Mucosa of descending colon (tissue), 3 donors: ENCODE data around the gene SLC49A4. TPM values are rescaled to one million over a fixed set of nuclear protein-coding genes. Genes with fewer than 3 reads are reported as not detected.
"Not testable (repeated sequence)": the region's sequence is repeated elsewhere in the genome, so short reads cannot be mapped to it uniquely, and the experiment has no call there.

Experiments
- ATAC-seq: fragments of 200-7000 bp; cut with Tn5 transposase; one replicate; pipeline ENCODE4 v1.9.1; 2020; ENCODE audit warnings: mild to moderate bottlenecking, moderate library complexity
- DNase-seq, 3 donors: peaks; one replicate each; pipeline ENCODE4 v3.0.0-alpha.2; 2020
- H3K36me3 ChIP-seq: fragments of 200-600 bp; one replicate; pipeline ENCODE4 v1.8.0; 2021; ENCODE audit warnings: low read depth, mild to moderate bottlenecking
- H3K4me1 ChIP-seq: fragments of 200-600 bp; one replicate; pipeline ENCODE4 v1.8.0; 2021; ENCODE audit warnings: low read depth, mild to moderate bottlenecking
- H3K4me3 ChIP-seq: fragments of 200-600 bp; one replicate; pipeline ENCODE4 v1.8.0; 2021; ENCODE audit warnings: mild to moderate bottlenecking
- H3K9me3 ChIP-seq: fragments of 200-600 bp; one replicate; pipeline ENCODE4 v1.8.0; 2021; ENCODE audit warnings: mild to moderate bottlenecking
- CTCF ChIP-seq: fragments of 200-600 bp; IDR thresholded peaks from one replicate; pipeline ENCODE4 v1.8.0; 2022; ENCODE audit warnings: antibody characterized with exemption, mild to moderate bottlenecking
- intact Hi-C, 2 donors: fragments of 100-400 bp; cut with DNase I in 1 of 2; cut with micrococcal nuclease in 1 of 2; formaldehyde crosslinking; loops; one replicate each; pipeline versions ENCODE4 v1.11.0 to v1.11.1; 2022; cut with DNase I, micrococcal nuclease
- long read RNA-seq, 2 donors: library from polyadenylated mRNA; unstranded; transcript quantifications; one replicate each; pipeline ENCODE4 v2.0.0, GENCODE V29; 2019 to 2021
- total RNA-seq, 3 donors: library from RNA; stranded (reverse); fragmentation: NEBNext Ultra II Directional in 2 of 3; extraction: Animal tissue kit (Norgen Biotek cat#: 25700) in 2 of 3; gene quantifications; one replicate each; pipeline versions ENCODE4 v1.2.1 to v1.2.4, GENCODE V29; 2021 to 2023
- donor health status: DM: no; HTN: no; CAD: no; lungs with moderate emphysema.
- donor health status: DM: no; HTN: no; CAD: no.
- donor health status: DM: no; HTN: yes; CAD: no.

SLC49A4 gene, protein sequence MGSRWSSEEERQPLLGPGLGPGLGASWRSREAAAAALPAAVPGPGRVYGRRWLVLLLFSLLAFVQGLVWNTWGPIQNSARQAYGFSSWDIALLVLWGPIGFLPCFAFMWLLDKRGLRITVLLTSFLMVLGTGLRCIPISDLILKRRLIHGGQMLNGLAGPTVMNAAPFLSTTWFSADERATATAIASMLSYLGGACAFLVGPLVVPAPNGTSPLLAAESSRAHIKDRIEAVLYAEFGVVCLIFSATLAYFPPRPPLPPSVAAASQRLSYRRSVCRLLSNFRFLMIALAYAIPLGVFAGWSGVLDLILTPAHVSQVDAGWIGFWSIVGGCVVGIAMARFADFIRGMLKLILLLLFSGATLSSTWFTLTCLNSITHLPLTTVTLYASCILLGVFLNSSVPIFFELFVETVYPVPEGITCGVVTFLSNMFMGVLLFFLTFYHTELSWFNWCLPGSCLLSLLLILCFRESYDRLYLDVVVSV
- 10 to 100 TPM; 16.4 to 27.7 (median 22.9) TPM for total RNA-seq
- long read RNA-seq, donor 1, transcript DIRC2-201 (9 exons, 3,596 nt) = major isoform, 18 of 22 reads
- long read RNA-seq, donor 1, partial matches to known transcripts = 4 of 22 reads
- long read RNA-seq, donor 1, other reads (novel, unspliced or antisense) = 0 of 22 reads
- long read RNA-seq, donor 2, partial matches to known transcripts = 1 of 4 reads
- long read RNA-seq, donor 2, other reads (novel, unspliced or antisense) = 2 of 4 reads

DNA sequence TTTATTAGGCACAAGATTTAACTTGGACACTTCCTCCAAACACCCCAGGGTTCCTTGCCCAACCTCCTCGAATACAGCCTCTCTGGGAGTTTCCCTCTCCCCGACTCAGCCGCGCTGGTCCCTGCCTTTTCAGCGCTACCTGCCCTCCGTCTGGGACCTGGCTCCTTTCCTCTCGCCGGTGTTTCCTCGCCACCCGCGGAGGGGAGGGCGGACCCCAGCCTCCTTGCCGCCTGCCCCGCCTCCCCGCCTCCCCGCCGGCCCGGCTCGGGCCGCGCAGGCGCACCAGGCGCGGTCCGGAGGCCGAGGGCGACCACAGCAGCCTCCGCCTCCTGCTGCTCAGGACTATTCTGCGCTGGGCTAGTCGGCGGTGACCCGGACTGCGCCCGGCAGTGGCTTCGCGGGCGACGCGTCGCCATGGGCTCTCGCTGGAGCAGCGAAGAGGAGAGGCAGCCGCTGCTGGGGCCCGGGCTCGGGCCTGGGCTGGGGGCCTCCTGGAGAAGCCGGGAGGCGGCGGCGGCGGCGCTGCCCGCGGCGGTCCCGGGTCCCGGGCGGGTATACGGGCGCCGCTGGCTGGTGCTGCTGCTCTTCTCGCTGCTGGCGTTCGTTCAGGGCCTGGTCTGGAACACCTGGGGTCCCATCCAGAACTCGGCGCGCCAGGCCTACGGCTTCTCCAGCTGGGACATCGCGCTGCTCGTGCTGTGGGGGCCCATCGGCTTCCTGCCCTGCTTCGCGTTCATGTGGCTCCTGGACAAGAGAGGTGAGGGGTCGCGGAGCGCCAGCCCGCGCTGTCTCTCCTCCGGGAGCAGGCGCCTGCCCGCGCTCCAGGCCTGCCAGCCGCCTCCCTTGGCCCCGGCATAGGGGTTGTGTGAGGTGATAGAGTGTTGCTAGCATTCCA lies at the start of gene SLC49A4:
Gene SLC49A4 (plus strand): TSS at position 291 of the 895 bp plus-strand sequence. CDS start 124 bp downstream, at position 415.
- Histone ChIP-seq H3K4me3 (peak within 1 kb of the TSS; percentile 58), H3K9me3 (no peaks in the 10 kb centered on the region), H3K4me1 (peaks cover 9% of the 10 kb centered on the region), H3K36me3 (no peaks in the 10 kb centered on the region)
- ATAC-seq (peak; percentile 91), DNase-seq (peak; percentile 75 to 89 (median 88))
- TF ChIP-seq CTCF = no peak
- intact Hi-C loops = no loop called here

DNA sequence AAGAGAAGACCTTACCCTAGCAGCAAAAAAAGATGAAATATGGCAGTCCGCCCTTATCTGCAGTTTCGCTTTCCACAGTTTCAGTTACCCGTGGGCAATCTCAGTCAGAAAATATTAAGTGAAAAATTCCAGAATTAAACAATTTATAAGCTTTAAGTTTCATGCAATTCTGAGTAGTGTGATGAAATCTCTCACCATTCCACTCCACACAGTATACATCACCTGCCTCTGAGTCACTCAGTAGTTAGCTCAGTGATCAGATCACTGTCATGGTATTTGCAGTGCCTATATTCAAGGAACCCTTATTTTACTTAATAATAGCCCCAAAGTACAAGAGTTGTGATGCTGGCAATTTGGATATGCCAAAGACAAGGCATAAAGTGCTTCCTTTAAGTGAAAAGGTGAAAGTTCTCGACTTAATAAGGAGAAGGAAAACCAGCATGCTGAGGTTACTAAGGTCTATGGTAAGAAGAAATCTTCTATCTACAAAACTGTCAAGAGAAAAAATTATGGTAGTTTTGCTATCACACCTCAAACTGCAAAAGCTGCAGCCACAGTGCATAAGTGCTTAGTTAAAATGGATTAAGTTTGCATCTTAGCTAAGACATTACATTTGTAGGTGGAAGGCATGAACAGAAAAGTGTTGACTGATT lies 49.4 kb upstream of the SLC49A4 start:
- DNase-seq (no peak), ATAC-seq (no peak)
- Histone ChIP-seq H3K9me3 (no peaks in the 10 kb centered on the region), H3K4me3 (no peak overlapping the region), H3K36me3 (no peaks in the 10 kb centered on the region), H3K4me1 (no peaks in the 10 kb centered on the region)
- intact Hi-C loops = no loop called here
- TF ChIP-seq CTCF = no peak

- DNase-seq, H3K36me3 ChIP-seq, H3K4me3 ChIP-seq, intact Hi-C loops, H3K4me1 ChIP-seq, ATAC-seq, H3K9me3 ChIP-seq: not testable (repeated sequence)
These were observed 47.6 kb upstream of the SLC49A4 start for GRCh38 chr3:122747295-122747694.

DNA sequence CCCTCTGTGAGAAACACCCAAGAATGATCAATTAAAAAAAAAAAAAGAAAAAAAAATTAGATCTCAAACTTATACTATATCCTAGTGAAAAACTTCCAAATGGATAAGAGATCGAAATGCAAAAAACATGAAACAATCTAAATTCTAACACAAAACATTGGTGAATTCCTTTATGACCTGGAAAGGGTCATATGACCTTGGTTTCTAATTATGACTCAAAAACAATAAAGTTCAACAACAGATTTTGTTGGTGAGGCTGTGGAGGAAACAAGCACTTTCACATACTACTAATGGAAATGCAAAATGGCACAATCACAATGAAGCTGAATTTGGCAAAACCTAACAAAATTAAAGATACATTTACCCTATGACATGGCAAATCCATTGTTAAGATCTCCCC lies 46.5 kb upstream of the SLC49A4 start:
- Histone ChIP-seq H3K36me3 (no peaks in the 10 kb centered on the region), H3K4me3 (no peak overlapping the region), H3K4me1 (no peaks in the 10 kb centered on the region), H3K9me3 (no peaks in the 10 kb centered on the region)
- no peak for TF ChIP-seq CTCF
- intact Hi-C loops = no loop called here
- DNase-seq (no peak), ATAC-seq (no peak)

DNA sequence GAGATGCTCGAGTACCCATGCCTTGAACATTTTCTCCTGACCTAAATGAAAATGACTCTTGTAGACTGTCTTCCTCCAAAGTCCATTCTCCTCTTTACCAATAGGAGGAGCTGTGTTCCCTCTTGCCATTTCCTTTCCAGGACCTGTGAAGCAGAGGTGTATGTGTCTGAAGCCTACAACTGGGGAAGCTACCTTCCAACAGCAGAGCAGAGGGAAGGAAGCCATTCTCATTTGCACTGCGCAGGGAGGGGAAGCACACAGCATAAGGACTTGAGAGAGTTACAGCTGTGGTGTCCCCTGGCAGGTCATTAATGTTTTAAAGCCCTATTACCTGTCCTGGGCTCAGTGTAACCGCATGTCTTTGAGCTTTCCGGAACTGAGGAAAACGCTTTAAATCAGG lies 39.9 kb upstream of the SLC49A4 start:
- peak in 1 of 3 donors; percentile 23 for DNase-seq
- Histone ChIP-seq H3K9me3 (no peaks in the 10 kb centered on the region), H3K4me3 (no peak overlapping the region), H3K4me1 (peaks cover under 1% of the 10 kb centered on the region), H3K36me3 (no peaks in the 10 kb centered on the region)
- ATAC-seq = peak; percentile 91
- TF ChIP-seq CTCF = peak; percentile 49
- intact Hi-C loops = no loop called here
